HCT116 (cell line): ENCODE data around the gene UTP14A. TPM values are rescaled to one million over a fixed set of nuclear protein-coding genes. Genes with fewer than 3 reads are reported as not detected.

ENCODE experiments used
- ATAC-seq: fragments of 200-7000 bp; cut with Tn5 transposase; 2 replicates; pipeline ENCODE4 v1.9.1; 2020; ENCODE audit warnings: mild to moderate bottlenecking, moderate library complexity
- BruUV-seq: library from RNA; stranded (reverse); fragments of 400-500 nt; replicated peaks from 2 replicates; lab custom pipeline; 2021; lab: Mats Ljungman, UMichigan
- CTCF ChIA-PET: fragments of 300-600 bp; sonication (Branson Sonifier 250); formaldehyde crosslinking; loops from one replicate; lab custom pipeline; 2021; ENCODE audit warnings: antibody characterized with exemption; lab: Charles Lee
- POLR2A ChIA-PET: fragments of 300-600, 350-600 bp; sonication (Branson Sonifier 250); formaldehyde crosslinking; loops from one replicate; lab custom pipeline; 2021; ENCODE audit warnings: antibody characterized with exemption; lab: Charles Lee
- RAD21 ChIA-PET, 2 experiments: fragments of 300-600 bp; sonication (Branson Sonifier 250); formaldehyde crosslinking; loops; one replicate each; lab custom pipeline; 2023; ENCODE audit warnings: low total read pairs in 2 of 2; ENCODE audit not compliant: uncharacterized antibody in 2 of 2, unreplicated experiment in 2 of 2, low non-redundant PET in 1 of 2; lab: Charles Lee
- DNase-seq: peaks from one replicate; pipeline ENCODE4 v3.0.0-alpha.2; 2010; ENCODE audit warnings: low read depth, low spot score
- H2AFZ ChIP-seq: fragments of 200-600 bp; shearing (Covaris generic), sonication (generic); 2 replicates; pipeline ENCODE4 v1.6.1; 2017; ENCODE audit warnings: low read depth, mixed run types, mixed read lengths, antibody characterized with exemption, low read length; ENCODE audit not compliant: poor library complexity, severe bottlenecking
- H3K27ac ChIP-seq: 2 replicates; pipeline ENCODE4 v1.5.1; 2012; ENCODE audit warnings: low read depth, low read length
- H3K27me3 ChIP-seq: fragments of 200-600 bp; sonication (generic); 2 replicates; pipeline ENCODE4 v1.6.1; 2016; ENCODE audit warnings: mixed run types, low read length, mixed read lengths; ENCODE audit not compliant: insufficient read depth
- H3K36me3 ChIP-seq, 2 experiments: fragments of 200-500 bp in 1 of 2; fragments of 200-600 bp in 1 of 2; sonication (Bioruptor generic) in 1 of 2; sonication (generic) in 1 of 2; 2 replicates each; pipeline versions ENCODE4 v1.5.1 to v1.6.1; 2014 to 2016; ENCODE audit warnings: low read length in 2 of 2, inconsistent platforms in 1 of 2, mixed read lengths in 1 of 2, mixed run types in 1 of 2; ENCODE audit not compliant: insufficient read depth in 2 of 2, control insufficient read depth in 1 of 2
- H3K4me1 ChIP-seq, 2 experiments: fragments of 200-600 bp in 1 of 2; sonication (generic) in 1 of 2; 2 replicates each; pipeline versions ENCODE4 v1.5.1 to v1.6.1; 2012 to 2017; ENCODE audit warnings: low read length in 2 of 2, inconsistent platforms in 1 of 2, mild to moderate bottlenecking in 1 of 2, mixed read lengths in 1 of 2, mixed run types in 1 of 2, moderate library complexity in 1 of 2; ENCODE audit not compliant: insufficient read depth in 2 of 2, control insufficient read depth in 1 of 2
- H3K4me2 ChIP-seq: fragments of 200-600 bp; sonication (generic); 2 replicates; pipeline ENCODE4 v1.6.1; 2017; ENCODE audit warnings: mixed run types, low read length, mixed read lengths
- H3K4me3 ChIP-seq, 2 experiments: fragments of 200-600 bp in 1 of 2; sonication (generic) in 1 of 2; replicated peaks in 1 of 2; 2 replicates each; pipeline ENCODE4 v1.5.1; 2011 to 2016; ENCODE audit warnings: low read length in 2 of 2, control low read depth in 1 of 2, low read depth in 1 of 2, mild to moderate bottlenecking in 1 of 2, mixed read lengths in 1 of 2, mixed run types in 1 of 2
- H3K79me2 ChIP-seq: fragments of 200-600 bp; sonication (generic); 2 replicates; pipeline ENCODE4 v1.6.1; 2017; ENCODE audit warnings: mild to moderate bottlenecking, mixed run types, low read length, moderate library complexity, mixed read lengths; ENCODE audit not compliant: insufficient read depth
- H3K9ac ChIP-seq: fragments of 200-600 bp; sonication (generic); 2 replicates; pipeline ENCODE4 v1.6.1; 2016; ENCODE audit warnings: low read length, mixed read lengths
- H3K9me2 ChIP-seq: fragments of 200-600 bp; sonication (generic), shearing (Covaris generic); 2 replicates; pipeline ENCODE4 v1.6.1; 2017; ENCODE audit warnings: mixed run types, mild to moderate bottlenecking, moderate library complexity; ENCODE audit not compliant: insufficient read depth
- H3K9me3 ChIP-seq, 2 experiments: fragments of 200-500 bp in 1 of 2; fragments of 200-600 bp in 1 of 2; sonication (Bioruptor generic) in 1 of 2; sonication (generic) in 1 of 2; 2 replicates each; pipeline ENCODE4 v1.6.1; 2014 to 2017; ENCODE audit warnings: low read length in 2 of 2, mixed read lengths in 2 of 2, inconsistent platforms in 1 of 2, low read depth in 1 of 2, mild to moderate bottlenecking in 1 of 2, mixed run types in 1 of 2, moderate library complexity in 1 of 2; ENCODE audit not compliant: control insufficient read depth in 1 of 2, insufficient read depth in 1 of 2
- H4K20me1 ChIP-seq: fragments of 200-600 bp; sonication (generic), shearing (Covaris generic); 2 replicates; pipeline ENCODE4 v1.6.1; 2017; ENCODE audit warnings: mixed run types, mild to moderate bottlenecking, moderate library complexity; ENCODE audit not compliant: insufficient read depth
- CTCF ChIP-seq, 3 experiments: fragments of 200-600 bp in 1 of 3; sonication (generic) in 1 of 3; IDR thresholded peaks in 2 of 3; conservative IDR thresholded peaks in 1 of 3; 2 replicates each; pipeline ENCODE4 v1.5.1; 2012 to 2017; ENCODE audit warnings: low read depth in 2 of 3, low read length in 2 of 3, antibody characterized with exemption in 1 of 3, borderline replicate concordance in 1 of 3, control low read depth in 1 of 3, mild to moderate bottlenecking in 1 of 3, mixed read lengths in 1 of 3, mixed run types in 1 of 3, moderate library complexity in 1 of 3; ENCODE audit not compliant: insufficient read depth in 1 of 3
- EZH2 ChIP-seq: fragments of 200-600 bp; sonication (generic); IDR thresholded peaks from 2 replicates; pipeline ENCODE4 v1.6.1; 2017; ENCODE audit warnings: antibody characterized with exemption, mixed run types
- FOSL1 ChIP-seq: IDR thresholded peaks from 2 replicates; pipeline ENCODE4 v1.6.1; 2012; ENCODE audit warnings: low read depth
- JUND ChIP-seq: IDR thresholded peaks from 2 replicates; pipeline ENCODE4 v1.6.1; 2012
- POLR2A ChIP-seq: IDR thresholded peaks from 2 replicates; pipeline ENCODE4 v1.7.0; 2011; ENCODE audit warnings: borderline replicate concordance; ENCODE audit not compliant: insufficient read depth, insufficient read length; ENCODE audit errors: extremely low read depth
- POLR2AphosphoS5 ChIP-seq: IDR thresholded peaks from 2 replicates; pipeline ENCODE4 v1.6.1; 2011; ENCODE audit warnings: mild to moderate bottlenecking, low read depth, low read length, moderate library complexity
- SIN3A ChIP-seq: IDR thresholded peaks from 2 replicates; pipeline ENCODE4 v1.6.1; 2012; ENCODE audit warnings: low read depth
- SP1 ChIP-seq: IDR thresholded peaks from 2 replicates; pipeline ENCODE4 v1.6.1; 2012; ENCODE audit warnings: low read depth
- YY1 ChIP-seq: IDR thresholded peaks from 2 replicates; pipeline ENCODE4 v1.6.1; 2011; ENCODE audit warnings: low read length, low read depth, moderate library complexity, mild to moderate bottlenecking; ENCODE audit not compliant: insufficient replicate concordance; ENCODE audit errors: extremely low read depth
- ZFX ChIP-seq: fragments of 450-650 bp; IDR thresholded peaks from 2 replicates; pipeline ENCODE4 v1.6.1; 2017
- ZNF274 ChIP-seq: fragments of 200-500 bp; sonication (Bioruptor generic); IDR thresholded peaks from 2 replicates; pipeline ENCODE4 v1.6.1; 2014; ENCODE audit warnings: mild to moderate bottlenecking, low read depth, low read length, inconsistent platforms
- intact Hi-C: fragments of 100-400 bp; cut with micrococcal nuclease; formaldehyde crosslinking; loops from 2 replicates; pipeline ENCODE4 v1.10.0; 2022
- total RNA-seq: library from RNA; stranded (reverse); gene quantifications from one replicate; pipeline ENCODE4 v1.2.1, GENCODE V29; 2021; ENCODE audit not compliant: unreplicated experiment
- TF ChIP-seq, protein P1 (sequence below): IDR thresholded peaks from 2 replicates; pipeline ENCODE4 v1.6.1; 2012; ENCODE audit warnings: low read depth
- TF ChIP-seq, protein P2 (sequence below): IDR thresholded peaks from 2 replicates; pipeline ENCODE4 v1.6.1; 2012

UTP14A gene
- total RNA-seq, 1 experiment from 2014 or later, result 28.3 TPM

DNA sequence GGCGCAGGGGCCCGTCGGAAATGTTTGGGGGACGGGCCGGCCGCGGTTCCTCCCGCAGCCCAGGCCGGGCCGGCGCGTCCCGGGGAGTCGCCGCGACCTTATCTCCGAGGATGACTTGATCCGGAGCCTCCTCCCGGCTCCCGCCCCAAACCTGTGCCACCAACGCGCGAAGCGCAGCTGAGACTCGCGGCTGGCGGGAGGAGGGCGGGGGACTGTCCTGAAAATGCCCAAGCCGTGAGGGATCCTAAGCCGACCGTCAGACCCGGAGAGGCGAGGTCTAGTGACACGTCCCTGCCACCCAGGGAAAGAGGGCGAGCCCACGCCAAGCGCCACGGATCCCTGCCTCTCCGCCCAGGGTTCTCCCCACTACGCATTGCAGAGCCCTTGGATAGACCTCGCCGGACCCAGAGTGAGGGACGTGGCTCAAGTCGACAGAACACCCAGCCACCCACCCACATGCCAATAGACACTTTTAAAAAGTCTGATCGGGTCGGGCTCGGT lies 26.9 kb downstream of the UTP14A start:
- Histone ChIP-seq H3K79me2 (no peaks in the 10 kb centered on the region), H3K9me2 (no peaks in the 10 kb centered on the region), H3K27me3 (no peaks in the 10 kb centered on the region), H3K9ac (peak overlapping the region; percentile 53), H3K4me2 (peak overlapping the region; percentile 68), H3K27ac (peak overlapping the region; percentile 59; the same call in 1 of the 2 replicates), H3K4me3 (peak overlapping the region; percentile 28 to 46), H3K36me3 (no peaks in the 10 kb centered on the region), H2AFZ (no peak overlapping the region), H4K20me1 (no peaks in the 10 kb centered on the region), H3K9me3 (no peaks in the 10 kb centered on the region), H3K4me1 (peaks cover 0 to 6% of the 10 kb centered on the region in 2 experiments; a peak in 1 of 4 replicates)
- DNase-seq (no peak), ATAC-seq (peak; percentile 15)
- peak; percentile 32; the same call in 1 of the 2 replicates for TF ChIP-seq ZFX
- no peak for TF ChIP-seq ZNF274
- intact Hi-C loops, result no loop called here
- no TSS peak for BruUV-seq
- POLR2A ChIA-PET, result no interaction called here
- CTCF ChIA-PET, result no interaction called here
- RAD21 ChIA-PET, result no interaction called here

DNA sequence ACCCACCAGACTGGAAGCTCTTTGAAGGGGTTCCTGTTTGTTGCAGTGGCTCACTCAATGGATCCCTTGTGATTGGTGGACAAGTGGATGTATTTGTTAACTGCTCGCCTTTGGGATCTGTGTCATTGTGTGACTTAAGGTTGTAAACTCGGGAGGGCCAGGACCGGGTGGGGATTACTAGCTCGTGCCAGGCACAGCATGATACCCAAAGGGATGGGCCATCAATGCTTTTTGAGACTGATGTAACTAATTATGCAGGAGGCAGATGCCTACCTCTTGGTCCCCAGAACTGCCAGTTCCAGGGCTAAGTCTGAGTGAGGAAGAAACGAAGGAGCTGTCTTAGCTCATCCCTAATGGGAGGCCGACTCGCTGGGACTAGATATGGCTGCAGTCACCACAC lies 27.7 kb downstream of the UTP14A start:
- ATAC-seq (no peak), DNase-seq (no peak)
- H3K4me1 ChIP-seq, result peaks cover 0 to 6% of the 10 kb centered on the region in 2 experiments; a peak in 1 of 4 replicates
- intact Hi-C loops, result no loop called here
- H3K27me3 ChIP-seq, result no peaks in the 10 kb centered on the region
- ChIA-PET RAD21 (no interaction called here), CTCF (interaction anchor here (0.7 kb wide), 1 partner anchor 109 kb away, joined by 3 read pairs; no protein-coding TSS in a partner anchor), POLR2A (interaction anchor here (0.7 kb wide), 1 partner anchor 29 kb away, joined by 4 read pairs; no protein-coding TSS in a partner anchor)
- H2AFZ ChIP-seq, result no peak overlapping the region
- no peaks in the 10 kb centered on the region for H4K20me1 ChIP-seq
- no TSS peak for BruUV-seq
- H3K9me3 ChIP-seq, result no peaks in the 10 kb centered on the region
- no peaks in the 10 kb centered on the region for H3K9me2 ChIP-seq
- no peak overlapping the region for H3K9ac ChIP-seq
- H3K4me2 ChIP-seq, result no peak overlapping the region
- no peaks in the 10 kb centered on the region for H3K36me3 ChIP-seq
- H3K79me2 ChIP-seq, result no peaks in the 10 kb centered on the region
- no peak overlapping the region for H3K27ac ChIP-seq
- no peak overlapping the region for H3K4me3 ChIP-seq
- TF ChIP-seq FOSL1 (no peak), POLR2AphosphoS5 (no peak), YY1 (no peak), SIN3A (no peak), ZNF274 (no peak), JUND (no peak), SP1 (no peak), POLR2A (no peak), EZH2 (no peak), CTCF (IDR thresholded peaks at IDR 0.05 in 2 of 3, conservative IDR thresholded peaks at IDR 0.05 in 1 of 3; ENCODE audit: borderline replicate concordance in 1 of 3, insufficient read depth in 1 of 3, low read depth in 2 of 3, low read length in 2 of 3) (no peak)
- TF ChIP-seq, protein P1, sequence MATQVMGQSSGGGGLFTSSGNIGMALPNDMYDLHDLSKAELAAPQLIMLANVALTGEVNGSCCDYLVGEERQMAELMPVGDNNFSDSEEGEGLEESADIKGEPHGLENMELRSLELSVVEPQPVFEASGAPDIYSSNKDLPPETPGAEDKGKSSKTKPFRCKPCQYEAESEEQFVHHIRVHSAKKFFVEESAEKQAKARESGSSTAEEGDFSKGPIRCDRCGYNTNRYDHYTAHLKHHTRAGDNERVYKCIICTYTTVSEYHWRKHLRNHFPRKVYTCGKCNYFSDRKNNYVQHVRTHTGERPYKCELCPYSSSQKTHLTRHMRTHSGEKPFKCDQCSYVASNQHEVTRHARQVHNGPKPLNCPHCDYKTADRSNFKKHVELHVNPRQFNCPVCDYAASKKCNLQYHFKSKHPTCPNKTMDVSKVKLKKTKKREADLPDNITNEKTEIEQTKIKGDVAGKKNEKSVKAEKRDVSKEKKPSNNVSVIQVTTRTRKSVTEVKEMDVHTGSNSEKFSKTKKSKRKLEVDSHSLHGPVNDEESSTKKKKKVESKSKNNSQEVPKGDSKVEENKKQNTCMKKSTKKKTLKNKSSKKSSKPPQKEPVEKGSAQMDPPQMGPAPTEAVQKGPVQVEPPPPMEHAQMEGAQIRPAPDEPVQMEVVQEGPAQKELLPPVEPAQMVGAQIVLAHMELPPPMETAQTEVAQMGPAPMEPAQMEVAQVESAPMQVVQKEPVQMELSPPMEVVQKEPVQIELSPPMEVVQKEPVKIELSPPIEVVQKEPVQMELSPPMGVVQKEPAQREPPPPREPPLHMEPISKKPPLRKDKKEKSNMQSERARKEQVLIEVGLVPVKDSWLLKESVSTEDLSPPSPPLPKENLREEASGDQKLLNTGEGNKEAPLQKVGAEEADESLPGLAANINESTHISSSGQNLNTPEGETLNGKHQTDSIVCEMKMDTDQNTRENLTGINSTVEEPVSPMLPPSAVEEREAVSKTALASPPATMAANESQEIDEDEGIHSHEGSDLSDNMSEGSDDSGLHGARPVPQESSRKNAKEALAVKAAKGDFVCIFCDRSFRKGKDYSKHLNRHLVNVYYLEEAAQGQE, result no peak
- TF ChIP-seq, protein P2, sequence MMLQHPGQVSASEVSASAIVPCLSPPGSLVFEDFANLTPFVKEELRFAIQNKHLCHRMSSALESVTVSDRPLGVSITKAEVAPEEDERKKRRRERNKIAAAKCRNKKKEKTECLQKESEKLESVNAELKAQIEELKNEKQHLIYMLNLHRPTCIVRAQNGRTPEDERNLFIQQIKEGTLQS, result no peak
